HG03066 (cell line): ENCODE measurements around the gene RPUSD1.

Experiments used
- ATAC-seq: cut with Tn5 transposase; IDR thresholded peaks from one replicate; pipeline ENCODE4 v1.9.1; 2021; ENCODE audit warnings: low read depth; ENCODE audit not compliant: unreplicated experiment

RPUSD1 gene

GRCh38 chr16:769184-769784, 18.9 kb downstream of the RPUSD1 start:
- ATAC-seq: no peak

GRCh38 chr16:768428-768827, 19.8 kb downstream of the RPUSD1 start:
- ATAC-seq: no peak

GRCh38 chr16:767743-768235, 20.4 kb downstream of the RPUSD1 start:
- ATAC-seq: no peak

- ATAC-seq: no peak
Measured at GRCh38 chr16:766820-767640, 21.2 kb downstream of the RPUSD1 start.

GRCh38 chr16:766008-766819, 22.0 kb downstream of the RPUSD1 start:
- no peak for ATAC-seq

GRCh38 chr16:765488-765865, 22.7 kb downstream of the RPUSD1 start:
- ATAC-seq: no peak

- no peak for ATAC-seq
Measured at GRCh38 chr16:764848-765487, 23.2 kb downstream of the RPUSD1 start.

GRCh38 chr16:764184-764750, 23.9 kb downstream of the RPUSD1 start:
- ATAC-seq: no peak

GRCh38 chr16:763369-764183, 24.6 kb downstream of the RPUSD1 start:
- no peak for ATAC-seq

GRCh38 chr16:762595-763268, 25.4 kb downstream of the RPUSD1 start:
- ATAC-seq: no peak

GRCh38 chr16:761625-762513, 26.3 kb downstream of the RPUSD1 start:
- ATAC-seq: no peak

GRCh38 chr16:760545-761343, 27.4 kb downstream of the RPUSD1 start, which contains the start of gene MSLN:
Gene MSLN (plus strand): TSS chr16:760734. CDS start chr16:762681, 1,947 bp downstream.
- ATAC-seq: no peak

- no peak for ATAC-seq
Measured at GRCh38 chr16:760065-760464, 28.1 kb downstream of the RPUSD1 start.

GRCh38 chr16:759110-759910, 28.9 kb downstream of the RPUSD1 start:
- ATAC-seq: no peak

- no peak for ATAC-seq
Measured at GRCh38 chr16:756428-756827, 31.8 kb downstream of the RPUSD1 start.

GRCh38 chr16:754656-755055, 33.5 kb downstream of the RPUSD1 start:
- no peak for ATAC-seq
